Measurements from ENCODE around the gene OR2H1.

The OR2H1 gene

DNA sequence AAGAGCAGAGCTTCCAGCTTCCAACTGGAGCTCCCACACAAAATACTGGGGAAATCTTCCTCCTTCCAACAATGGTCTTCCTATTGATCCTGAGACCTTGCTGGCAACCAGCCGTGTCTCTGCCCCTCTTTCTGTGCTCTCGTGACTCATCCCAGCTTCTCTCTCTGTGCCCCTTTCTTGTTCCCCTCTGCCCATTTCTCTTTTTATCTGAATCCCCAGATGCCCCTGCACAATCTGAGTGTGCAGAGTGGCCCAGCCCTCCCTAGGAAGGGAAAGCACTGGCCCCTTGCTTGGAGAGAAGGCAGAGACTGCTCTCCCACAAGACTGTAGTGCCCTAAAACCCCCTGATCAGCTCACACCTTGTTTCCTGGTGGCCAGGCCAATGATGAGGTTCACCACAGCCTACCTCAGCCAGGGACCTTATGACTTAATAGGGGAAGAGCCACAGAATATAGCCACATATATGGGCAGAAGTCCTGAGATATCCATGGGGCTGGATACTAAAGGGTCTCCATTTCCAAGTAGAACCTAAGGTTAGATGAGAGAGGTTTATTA, 53.9 kb downstream of the OR2H1 start:
- DNase-seq (ENCODE audit: low spot score) = no peak

Data from hematopoietic multipotent progenitor cell treated with erythropoietin and hydrocortisone succinate and interleukin-3 and kit ligand, for 15 days (in vitro differentiated cells).